ENCODE data around the gene G6PC2. TPM values are rescaled to one million over a fixed set of nuclear protein-coding genes. Genes with fewer than 3 reads are reported as not detected.

The G6PC2 gene
- total and polyA plus RNA-seq, 2 of the 8 experiments (the other 6 are each of a cell fraction or from before 2014, with no cell fraction given), result not detected

DNA sequence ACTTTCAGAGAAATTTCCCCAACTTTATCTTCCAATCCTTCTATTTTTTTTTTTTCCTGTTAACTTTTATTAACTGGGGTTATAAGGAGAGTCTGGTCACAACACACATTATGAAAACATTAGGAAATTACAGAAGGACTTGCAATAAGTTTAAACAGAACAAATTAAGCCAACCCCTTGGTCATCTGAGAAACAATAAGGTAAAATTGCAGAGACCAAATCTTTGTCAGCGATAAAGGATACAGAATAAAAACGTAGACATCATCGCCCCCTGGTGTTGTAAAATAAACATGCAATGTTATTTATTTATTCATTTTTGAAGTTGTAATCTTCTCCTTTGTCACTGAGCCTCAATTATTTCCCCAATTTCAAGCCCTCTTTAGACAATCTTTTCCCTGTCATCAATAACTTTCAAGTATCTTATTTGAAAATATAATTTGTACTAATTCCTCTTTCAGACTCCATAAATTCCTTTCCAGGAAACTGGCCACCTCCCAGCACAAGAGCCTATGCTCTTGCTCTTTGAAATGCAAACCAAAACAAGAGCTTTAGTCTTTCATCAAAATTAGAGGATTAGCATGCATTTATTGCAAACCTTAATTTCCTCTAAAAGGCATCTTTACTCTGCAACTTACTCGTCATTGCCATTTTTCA, 19.5 kb downstream of the G6PC2 start:
- H3K27me3 ChIP-seq (replicated peaks in 1 of 4; ENCODE audit: control insufficient read depth in 3 of 4, extremely low read depth in 1 of 4, insufficient read depth in 3 of 4, low read length in 3 of 4), result no peaks in the 10 kb centered on the region
- DNase-seq (ENCODE audit: low read depth in 1 of 2, low spot score in 2 of 2), result no peak
- no peak overlapping the region for H2AFZ ChIP-seq (ENCODE audit: low read length)

More for the DNA sequence above, 19.5 kb downstream of the G6PC2 start:
- no peaks in the 10 kb centered on the region for H3K79me1 ChIP-seq (ENCODE audit: low read depth, low read length)
- no peaks in the 10 kb centered on the region for H3K4me1 ChIP-seq (replicated peaks in 1 of 4; ENCODE audit: control insufficient read depth in 3 of 4, insufficient read depth in 4 of 4, low read length in 3 of 4)
- H3K9ac ChIP-seq (replicated peaks in 1 of 4; ENCODE audit: extremely low read depth in 1 of 4, low read depth in 3 of 4, low read length in 3 of 4), result no peak overlapping the region
- no peak overlapping the region for H4K8ac ChIP-seq (ENCODE audit: extremely low read depth, insufficient read depth, low read length)
- TF ChIP-seq RAD21 (IDR thresholded peaks at IDR 0.05 in 1 of 2, conservative IDR thresholded peaks at IDR 0.05 in 1 of 2; ENCODE audit: low read depth in 2 of 2, low read length in 2 of 2), result peak; percentile 73 to 78
- no peak for TF ChIP-seq SIRT6 (IDR thresholded peaks at IDR 0.05; ENCODE audit: low read length)
- TF ChIP-seq EP300 (IDR thresholded peaks at IDR 0.05; ENCODE audit: borderline replicate concordance in 1 of 2, low read depth in 2 of 2, low read length in 2 of 2), result no peak
- peak in 2 of 3 experiments; percentile 44 to 56; a peak in 2 of 4 replicates for TF ChIP-seq CTCF (IDR thresholded peaks at IDR 0.05; ENCODE audit: control extremely low read depth in 1 of 3, insufficient read depth in 1 of 3, low read depth in 1 of 3, low read length in 3 of 3)
- H3K18ac ChIP-seq (ENCODE audit: extremely low read depth, low read length), result no peak overlapping the region
- no peak overlapping the region for H3K27ac ChIP-seq (ENCODE audit: low read depth, low read length)
- no peaks in the 10 kb centered on the region for H3K23me2 ChIP-seq (ENCODE audit: low read depth, low read length)
- no peaks in the 10 kb centered on the region for H4K20me1 ChIP-seq (replicated peaks in 1 of 2; ENCODE audit: control insufficient read depth in 1 of 2, insufficient read depth in 2 of 2, low read length in 2 of 2)
- H2BK120ac ChIP-seq (replicated peaks; ENCODE audit: low read depth, low read length), result no peak overlapping the region
- no peaks in the 10 kb centered on the region for H3K36me3 ChIP-seq (ENCODE audit: control insufficient read depth in 2 of 4, insufficient read depth in 4 of 4, low read length in 3 of 4)
- no peak overlapping the region for H3K4me2 ChIP-seq (ENCODE audit: insufficient read depth in 1 of 2, low read depth in 2 of 2, low read length in 2 of 2)
- ChIA-PET POLR2A (ENCODE audit: partially characterized antibody) (no interaction called here), CTCF (ENCODE audit: partially characterized antibody) (interaction anchor here (0.6 to 3.0 kb wide), 25 partner anchors 9 to 1342 kb away, joined by 3 to 22 read pairs (median 4); no protein-coding TSS in a partner anchor)
- peak; percentile 58 for FAIRE-seq
- no peak overlapping the region for H2BK5ac ChIP-seq (ENCODE audit: low read depth, low read length)
- no peak overlapping the region for H3K23ac ChIP-seq (ENCODE audit: insufficient read length)
- no peaks in the 10 kb centered on the region for H3K79me2 ChIP-seq (ENCODE audit: control insufficient read depth in 1 of 2, insufficient read depth in 2 of 2, low read length in 2 of 2)
- peaks cover 2 to 3% of the 10 kb centered on the region in 2 experiments; a peak in 3 of 4 replicates for H3K9me3 ChIP-seq (ENCODE audit: insufficient read depth in 2 of 2, low read depth in 1 of 2, low read length in 1 of 2)
- no peak overlapping the region for H3K4ac ChIP-seq (replicated peaks; ENCODE audit: insufficient read length, low read depth, low read length)
- H2BK15ac ChIP-seq (ENCODE audit: low read length), result no peak overlapping the region
- H3K14ac ChIP-seq (ENCODE audit: insufficient read length), result no peak overlapping the region
- H3K4me3 ChIP-seq (ENCODE audit: extremely low read depth in 1 of 4, insufficient read depth in 2 of 4, low read depth in 3 of 4, low read length in 4 of 4), result no peak overlapping the region
- no peak overlapping the region for H2BK12ac ChIP-seq (ENCODE audit: low read depth, low read length)
- WGBS, 2 experiments (ENCODE audit: extremely low coverage in 1 of 2, insufficient coverage in 1 of 2, insufficient read length in 1 of 2, insufficient replicate concordance in 2 of 2, low coverage in 1 of 2, low lambda C conversion rate in 2 of 2, missing lambda C conversion rate in 1 of 2), result 24% methylated on average over 4 of the region's 4 CpGs; no CpG with 5 or more reads in 1 of the 2 experiments
- H4K5ac ChIP-seq (ENCODE audit: insufficient read length, low read depth, low read length), result no peak overlapping the region
- H3K56ac ChIP-seq (replicated peaks; ENCODE audit: insufficient read length, low read depth, low read length), result no peak overlapping the region
- no peak overlapping the region for H2BK20ac ChIP-seq (ENCODE audit: low read length)
- H4K91ac ChIP-seq (replicated peaks; ENCODE audit: insufficient read length, low read length), result no peak overlapping the region
- no peak overlapping the region for H2AK5ac ChIP-seq (ENCODE audit: low read depth, low read length)
